ENCODE data around the gene CSKMT.
"Not testable (repeated sequence)": the region's sequence is repeated elsewhere in the genome, so short reads cannot be mapped to it uniquely, and the experiment has no call there.

The CSKMT gene

DNA sequence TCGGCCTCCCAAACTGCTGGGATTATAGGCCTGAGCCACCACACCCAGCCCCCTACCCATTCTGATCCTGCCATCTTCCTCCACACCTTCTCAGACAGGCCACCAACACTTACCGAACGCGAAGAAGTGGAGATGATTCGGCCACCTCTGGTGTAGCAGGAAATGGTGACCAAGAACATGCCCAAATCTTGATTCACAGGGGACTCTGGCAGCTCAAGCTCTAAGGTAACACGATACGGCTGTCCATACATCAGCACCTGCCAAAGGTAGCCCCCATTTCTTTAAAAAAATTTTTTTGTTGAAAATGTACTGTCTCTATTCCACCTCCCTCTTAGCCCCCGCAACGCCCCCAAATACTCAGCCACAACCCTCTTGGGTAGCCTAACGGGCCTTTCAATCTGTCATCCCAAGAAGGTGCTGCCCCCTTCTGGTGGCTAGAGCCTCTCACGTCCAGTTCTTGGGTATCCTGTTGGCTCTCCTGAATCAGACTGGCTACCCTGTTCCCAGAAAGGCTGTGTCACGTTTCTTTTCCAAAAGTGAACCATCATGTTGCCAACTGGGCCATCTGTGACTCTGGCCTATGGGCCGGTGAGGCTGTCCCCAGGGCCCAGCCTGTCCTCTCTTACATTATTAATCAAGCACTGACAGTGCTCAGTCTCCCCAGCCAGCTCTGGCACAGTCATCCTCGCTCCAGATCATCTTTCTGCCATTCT, 29.5 kb downstream of the CSKMT start:
- Histone ChIP-seq H3K27me3 (replicated peaks in 2 of 5; ENCODE audit: control insufficient read depth in 4 of 5, insufficient read depth in 5 of 5, low read length in 4 of 5) (no peaks in the 10 kb centered on the region), H3K27ac (ENCODE audit: insufficient read depth in 1 of 2, low read depth in 1 of 2, low read length in 2 of 2, poor library complexity in 1 of 2, severe bottlenecking in 2 of 2) (no peak overlapping the region), H3K4me1 (ENCODE audit: control extremely low read depth in 1 of 4, control insufficient read depth in 4 of 4, insufficient read depth in 4 of 4, low read length in 3 of 4) (no peaks in the 10 kb centered on the region), H3K4me3 (ENCODE audit: control insufficient read depth in 1 of 7, extremely low read depth in 1 of 7, insufficient read depth in 4 of 7, low read depth in 2 of 7, low read length in 6 of 7) (no peak overlapping the region), H3K9me3 (ENCODE audit: control extremely low read depth in 1 of 5, control insufficient read depth in 4 of 5, insufficient read depth in 2 of 5, low read depth in 1 of 5, low read length in 4 of 5) (no peaks in the 10 kb centered on the region), H3K36me3 (ENCODE audit: control insufficient read depth in 4 of 4, insufficient read depth in 4 of 4, low read length in 3 of 4) (peaks cover 3 to 43% (median 30%) of the 10 kb centered on the region in 4 experiments)
- DNase-seq, result peak; percentile 80 to 89 (median 83)
- ChIA-PET CTCF (interaction anchor here (0.7 to 8.7 kb wide), 19 partner anchors 9 to 152 kb away, joined by 3 to 98 read pairs (median 8); partner anchors contain the start of genes BSCL2, GNG3, LBHD1 and MTA2), POLR2A (no interaction called here)
- WGBS (ENCODE audit: insufficient coverage), result 56% methylated on average over 12 of the region's 14 CpGs

DNA sequence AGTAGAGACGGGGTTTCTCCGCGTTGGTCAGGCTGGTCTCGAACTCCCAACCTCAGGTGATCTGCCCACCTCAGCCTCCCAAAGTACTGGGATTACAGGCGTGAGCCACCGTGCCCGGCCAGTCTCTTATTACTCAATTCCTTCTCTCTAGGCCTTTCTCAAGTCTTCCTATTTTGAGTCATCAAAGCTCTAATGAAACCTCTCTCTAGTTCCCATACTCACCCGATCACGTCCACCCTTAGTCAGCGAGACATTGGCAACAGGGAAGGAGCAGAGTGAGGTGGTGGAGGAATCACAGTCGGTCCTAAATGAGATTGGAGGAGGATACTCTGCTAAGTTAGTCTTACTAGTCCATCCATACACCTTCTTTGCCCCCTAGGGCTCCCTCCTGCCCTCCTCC, 37.1 kb downstream of the CSKMT start:
- DNase-seq, result no peak
- Histone ChIP-seq H3K27ac (ENCODE audit: insufficient read depth in 1 of 2, low read depth in 1 of 2, low read length in 2 of 2, poor library complexity in 1 of 2, severe bottlenecking in 2 of 2) (no peak overlapping the region), H3K36me3 (ENCODE audit: control insufficient read depth in 4 of 4, insufficient read depth in 4 of 4, low read length in 3 of 4) (peaks cover 0 to 19% (median 6%) of the 10 kb centered on the region in 4 experiments), H3K27me3 (replicated peaks in 2 of 5; ENCODE audit: control insufficient read depth in 4 of 5, insufficient read depth in 5 of 5, low read length in 4 of 5) (no peaks in the 10 kb centered on the region), H3K9me3 (ENCODE audit: control extremely low read depth in 1 of 5, control insufficient read depth in 4 of 5, insufficient read depth in 2 of 5, low read depth in 1 of 5, low read length in 4 of 5) (no peaks in the 10 kb centered on the region), H3K4me1 (ENCODE audit: control extremely low read depth in 1 of 4, control insufficient read depth in 4 of 4, insufficient read depth in 4 of 4, low read length in 3 of 4) (peaks cover 6 to 23% (median 20%) of the 10 kb centered on the region in 4 experiments), H3K4me3 (ENCODE audit: control insufficient read depth in 1 of 7, extremely low read depth in 1 of 7, insufficient read depth in 4 of 7, low read depth in 2 of 7, low read length in 6 of 7) (no peak overlapping the region)
- WGBS (ENCODE audit: insufficient coverage), result 100% methylated on average over 4 of the region's 11 CpGs
- POLR2A ChIA-PET, result no interaction called here
- CTCF ChIA-PET, result interaction anchor here (0.8 to 1.9 kb wide), 6 partner anchors 10 to 308 kb away, joined by 3 to 5 read pairs (median 4); no protein-coding TSS in a partner anchor

DNA sequence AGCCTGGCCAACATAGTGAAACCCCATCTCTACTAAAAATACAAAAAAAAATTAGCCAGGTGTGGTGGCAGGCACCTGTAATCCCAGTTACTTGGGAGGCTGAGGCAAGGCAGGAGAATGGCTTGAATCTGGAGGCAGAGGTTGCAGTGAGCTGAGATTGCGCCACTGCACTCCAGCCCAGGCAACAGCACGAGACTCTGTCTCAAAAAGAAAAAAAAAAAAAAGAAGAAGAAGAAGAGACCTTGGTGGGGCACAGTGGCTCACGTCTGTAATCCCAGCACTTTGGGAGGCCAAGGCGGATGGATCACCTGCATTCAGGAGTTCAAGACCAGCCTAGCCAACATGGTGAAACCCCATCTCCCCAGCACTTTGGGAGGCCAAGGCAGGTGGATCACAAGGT, 38.8 kb downstream of the CSKMT start:
- H3K27me3 ChIP-seq (replicated peaks in 2 of 5; ENCODE audit: control insufficient read depth in 4 of 5, insufficient read depth in 5 of 5, low read length in 4 of 5); DNase-seq; H3K9me3 ChIP-seq (ENCODE audit: control extremely low read depth in 1 of 5, control insufficient read depth in 4 of 5, insufficient read depth in 2 of 5, low read depth in 1 of 5, low read length in 4 of 5); H3K27ac ChIP-seq (ENCODE audit: insufficient read depth in 1 of 2, low read depth in 1 of 2, low read length in 2 of 2, poor library complexity in 1 of 2, severe bottlenecking in 2 of 2); H3K4me3 ChIP-seq (ENCODE audit: control insufficient read depth in 1 of 7, extremely low read depth in 1 of 7, insufficient read depth in 4 of 7, low read depth in 2 of 7, low read length in 6 of 7); POLR2A ChIA-PET: not testable (repeated sequence)
- 91% methylated on average over 2 of the region's 4 CpGs for WGBS (ENCODE audit: insufficient coverage)
- CTCF ChIA-PET, result interaction anchor here (2.0 to 3.9 kb wide), 3 partner anchors 9 to 112 kb away, joined by 5 to 18 read pairs (median 16); partner anchors contain the start of gene TUT1
- Histone ChIP-seq H3K4me1 (ENCODE audit: control extremely low read depth in 1 of 4, control insufficient read depth in 4 of 4, insufficient read depth in 4 of 4, low read length in 3 of 4) (peaks cover 6 to 40% (median 32%) of the 10 kb centered on the region in 4 experiments), H3K36me3 (ENCODE audit: control insufficient read depth in 4 of 4, insufficient read depth in 4 of 4, low read length in 3 of 4) (peaks cover 0 to 16% (median 6%) of the 10 kb centered on the region in 4 experiments)

DNA sequence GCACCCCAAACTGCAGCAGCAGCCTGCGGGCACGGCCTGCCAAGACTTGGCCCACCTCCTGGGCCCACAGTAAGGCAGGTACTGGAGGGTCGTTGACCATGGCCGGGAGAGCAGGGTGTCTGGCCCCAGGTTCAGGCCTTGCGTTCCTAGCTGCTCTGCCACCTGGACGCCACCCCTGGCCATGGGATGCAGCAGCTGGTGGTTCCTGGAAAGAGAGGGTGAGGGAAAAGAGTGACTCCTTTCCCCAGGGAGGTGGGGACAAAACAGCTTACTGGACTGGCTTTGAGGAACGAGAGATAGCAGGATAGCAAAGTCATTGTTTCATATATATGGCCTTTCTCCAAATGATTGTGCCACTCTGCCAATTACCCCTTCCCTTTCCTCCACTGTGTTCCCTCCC, 40.3 kb downstream of the CSKMT start:
- CTCF ChIA-PET, result interaction anchor here (1.0 to 3.9 kb wide), 9 partner anchors 9 to 113 kb away, joined by 3 to 16 read pairs (median 5); partner anchors contain the start of genes LRRN4CL and TUT1
- Histone ChIP-seq H3K36me3 (ENCODE audit: control insufficient read depth in 4 of 4, insufficient read depth in 4 of 4, low read length in 3 of 4) (peaks cover 0 to 19% (median 8%) of the 10 kb centered on the region in 4 experiments), H3K9me3 (ENCODE audit: control extremely low read depth in 1 of 5, control insufficient read depth in 4 of 5, insufficient read depth in 2 of 5, low read depth in 1 of 5, low read length in 4 of 5) (no peaks in the 10 kb centered on the region), H3K4me3 (ENCODE audit: control insufficient read depth in 1 of 7, extremely low read depth in 1 of 7, insufficient read depth in 4 of 7, low read depth in 2 of 7, low read length in 6 of 7) (peak overlapping the region in 6 of 7 experiments; percentile 70 to 90 (median 76)), H3K27me3 (replicated peaks in 2 of 5; ENCODE audit: control insufficient read depth in 4 of 5, insufficient read depth in 5 of 5, low read length in 4 of 5) (no peaks in the 10 kb centered on the region), H3K4me1 (ENCODE audit: control extremely low read depth in 1 of 4, control insufficient read depth in 4 of 4, insufficient read depth in 4 of 4, low read length in 3 of 4) (peaks cover 8 to 51% (median 42%) of the 10 kb centered on the region in 4 experiments), H3K27ac (ENCODE audit: insufficient read depth in 1 of 2, low read depth in 1 of 2, low read length in 2 of 2, poor library complexity in 1 of 2, severe bottlenecking in 2 of 2) (peak overlapping the region; percentile 89 to 92)
- DNase-seq, result peak in 1 of 3 donors; percentile 27
- 68% methylated on average over 7 of the region's 7 CpGs for WGBS (ENCODE audit: insufficient coverage)
- POLR2A ChIA-PET, result interaction anchor here (1.4 to 1.7 kb wide), 2 partner anchors 24 to 114 kb away, joined by 6 read pairs; partner anchors contain the start of gene TUT1

DNA sequence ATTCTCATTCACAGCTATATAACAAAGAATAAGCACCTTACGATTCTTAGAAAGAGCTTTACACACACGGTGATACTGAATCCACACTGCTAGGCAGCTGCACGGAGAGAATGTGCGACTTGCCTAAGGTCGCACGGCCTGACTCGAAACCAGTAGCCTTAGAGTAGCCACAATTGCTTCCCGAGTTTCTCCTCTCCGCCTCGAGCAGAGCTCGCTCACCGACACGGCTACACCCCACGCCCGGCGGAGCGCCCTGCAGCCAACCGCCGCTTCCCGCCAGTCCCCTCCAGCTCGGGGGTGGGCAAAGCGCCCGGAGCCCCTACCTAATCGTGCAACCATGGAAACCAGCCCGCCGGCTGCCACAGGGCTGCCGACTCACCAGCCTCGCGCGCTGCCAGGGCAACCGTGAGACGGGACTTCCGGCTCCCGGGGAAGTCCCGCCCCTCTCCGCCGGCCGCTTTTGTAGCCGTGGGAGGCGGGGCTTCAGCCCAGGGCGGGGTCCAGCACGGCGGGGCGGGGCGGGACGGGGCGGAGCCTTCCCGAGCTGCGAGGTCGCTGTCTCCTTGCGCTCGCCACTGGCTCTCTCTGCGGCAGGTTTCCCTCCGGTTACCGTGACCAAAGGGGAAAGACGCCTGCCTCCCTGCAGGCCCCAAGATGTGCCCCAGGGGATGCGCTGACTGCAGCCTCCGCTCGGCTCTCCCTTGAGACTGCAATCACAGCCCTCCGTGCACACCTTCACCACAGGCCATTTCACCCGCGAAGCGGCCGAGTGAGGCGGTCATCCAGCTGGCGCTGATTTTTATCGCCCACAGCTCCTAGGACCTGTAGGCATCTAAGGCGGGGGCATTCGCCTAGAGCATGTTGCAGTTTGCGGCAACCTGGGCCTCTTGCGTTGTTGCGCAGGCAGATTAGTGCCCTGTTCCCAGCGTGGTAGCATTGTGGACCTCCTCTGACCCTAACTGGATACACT, 41.1 kb downstream of the CSKMT start:
- POLR2A ChIA-PET, result interaction anchor here (1.1 to 1.7 kb wide), 3 partner anchors 25 to 135 kb away, joined by 3 to 6 read pairs (median 6); partner anchors contain the start of gene TUT1
- DNase-seq, result peak; percentile 95 to 98 (median 98)
- Histone ChIP-seq H3K27me3 (replicated peaks in 2 of 5; ENCODE audit: control insufficient read depth in 4 of 5, insufficient read depth in 5 of 5, low read length in 4 of 5) (no peaks in the 10 kb centered on the region), H3K27ac (ENCODE audit: insufficient read depth in 1 of 2, low read depth in 1 of 2, low read length in 2 of 2, poor library complexity in 1 of 2, severe bottlenecking in 2 of 2) (peak overlapping the region; percentile 89 to 92), H3K9me3 (ENCODE audit: control extremely low read depth in 1 of 5, control insufficient read depth in 4 of 5, insufficient read depth in 2 of 5, low read depth in 1 of 5, low read length in 4 of 5) (no peaks in the 10 kb centered on the region), H3K4me3 (ENCODE audit: control insufficient read depth in 1 of 7, extremely low read depth in 1 of 7, insufficient read depth in 4 of 7, low read depth in 2 of 7, low read length in 6 of 7) (peak overlapping the region; percentile 33 to 90 (median 76)), H3K36me3 (ENCODE audit: control insufficient read depth in 4 of 4, insufficient read depth in 4 of 4, low read length in 3 of 4) (peaks cover 0 to 20% (median 7%) of the 10 kb centered on the region in 4 experiments), H3K4me1 (ENCODE audit: control extremely low read depth in 1 of 4, control insufficient read depth in 4 of 4, insufficient read depth in 4 of 4, low read length in 3 of 4) (peaks cover 8 to 56% (median 44%) of the 10 kb centered on the region in 4 experiments)
- WGBS (ENCODE audit: insufficient coverage), result 9% methylated on average over 64 of the region's 73 CpGs
- CTCF ChIA-PET, result interaction anchor here (0.9 to 3.9 kb wide), 10 partner anchors 10 to 126 kb away, joined by 3 to 16 read pairs (median 5); partner anchors contain the start of genes LRRN4CL, STX5 and TUT1

DNA sequence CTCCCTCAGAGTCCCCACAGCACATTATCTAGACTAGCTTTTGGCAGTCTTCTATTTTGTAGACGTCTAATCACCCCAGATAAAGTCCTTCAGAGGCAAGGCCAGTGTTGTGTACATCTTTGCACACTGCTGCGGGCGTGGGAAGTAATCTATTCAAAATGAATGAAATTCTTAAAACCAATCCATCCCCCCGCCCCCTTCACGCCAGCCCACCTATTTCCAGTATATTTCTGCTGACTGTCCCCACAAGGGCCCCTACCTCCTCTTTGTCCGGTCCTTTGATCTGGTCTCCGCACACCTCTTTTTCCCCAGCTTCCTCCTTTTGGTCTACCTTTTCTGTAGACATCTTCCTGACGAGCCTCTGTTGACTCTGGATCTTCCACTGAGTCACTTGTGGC, 41.7 kb downstream of the CSKMT start:
- no peak for DNase-seq
- Histone ChIP-seq H3K36me3 (ENCODE audit: control insufficient read depth in 4 of 4, insufficient read depth in 4 of 4, low read length in 3 of 4) (peaks cover 0 to 24% (median 7%) of the 10 kb centered on the region in 4 experiments), H3K4me1 (ENCODE audit: control extremely low read depth in 1 of 4, control insufficient read depth in 4 of 4, insufficient read depth in 4 of 4, low read length in 3 of 4) (peaks cover 8 to 56% (median 44%) of the 10 kb centered on the region in 4 experiments), H3K4me3 (ENCODE audit: control insufficient read depth in 1 of 7, extremely low read depth in 1 of 7, insufficient read depth in 4 of 7, low read depth in 2 of 7, low read length in 6 of 7) (peak overlapping the region in 5 of 7 experiments; percentile 47 to 76 (median 63)), H3K27me3 (replicated peaks in 2 of 5; ENCODE audit: control insufficient read depth in 4 of 5, insufficient read depth in 5 of 5, low read length in 4 of 5) (no peaks in the 10 kb centered on the region), H3K9me3 (ENCODE audit: control extremely low read depth in 1 of 5, control insufficient read depth in 4 of 5, insufficient read depth in 2 of 5, low read depth in 1 of 5, low read length in 4 of 5) (no peaks in the 10 kb centered on the region), H3K27ac (ENCODE audit: insufficient read depth in 1 of 2, low read depth in 1 of 2, low read length in 2 of 2, poor library complexity in 1 of 2, severe bottlenecking in 2 of 2) (no peak overlapping the region)
- ChIA-PET CTCF (interaction anchor here (0.9 to 4.1 kb wide), 5 partner anchors 12 to 125 kb away, joined by 3 to 20 read pairs (median 6); partner anchors contain the start of genes LRRN4CL and STX5), POLR2A (interaction anchor here (1.1 to 1.4 kb wide), 2 partner anchors 26 to 134 kb away, joined by 3 to 6 read pairs; no protein-coding TSS in a partner anchor)
- WGBS (ENCODE audit: insufficient coverage), result 96% methylated on average over 8 of the region's 8 CpGs
